Transverse colon (tissue), 4 donors: ENCODE data around the gene STK17B. TPM values are rescaled to one million over a fixed set of nuclear protein-coding genes. Genes with fewer than 3 reads are reported as not detected.

Experiments
- DNase-seq: peaks from one replicate; pipeline ENCODE4 v3.0.0-alpha.2; 2019
- H3K27ac ChIP-seq, 4 donors: fragments of 200-600 bp; sonication (generic); 2 replicates each; pipeline ENCODE4 v1.5.1; 2016 to 2018; ENCODE audit warnings: inconsistent platforms in 4 of 4
- H3K27me3 ChIP-seq: fragments of 200-600 bp; sonication (generic); 2 replicates; pipeline ENCODE4 v1.5.1; 2017; ENCODE audit warnings: inconsistent platforms
- H3K36me3 ChIP-seq, 4 donors: fragments of 200-600 bp; sonication (generic); 2 replicates each; pipeline ENCODE4 v1.5.1; 2017 to 2019; ENCODE audit warnings: inconsistent platforms in 4 of 4
- H3K4me1 ChIP-seq, 4 donors: fragments of 200-600 bp; sonication (generic); 2 replicates each; pipeline ENCODE4 v1.5.1; 2017 to 2020; ENCODE audit warnings: inconsistent platforms in 4 of 4
- H3K4me3 ChIP-seq, 4 donors: fragments of 200-600 bp; sonication (generic); 1 replicate in 1 of 4; 2 replicates in 3 of 4; pipeline versions ENCODE4 v1.5.1 to v1.6.1; 2017 to 2019; ENCODE audit warnings: inconsistent platforms in 4 of 4
- H3K9me3 ChIP-seq, 2 donors: fragments of 200-600 bp; sonication (generic); 2 replicates each; pipeline ENCODE4 v1.5.1; 2017 to 2019; ENCODE audit warnings: inconsistent platforms in 2 of 2
- CTCF ChIP-seq, 5 experiments: fragments of 200-600 bp in 3 of 5; fragments of 450-650 bp in 2 of 5; sonication (generic) in 3 of 5; IDR thresholded peaks; 1 replicate in 2 of 5; 2 replicates in 3 of 5; pipeline ENCODE4 v1.5.1; 2016 to 2017; ENCODE audit warnings: antibody characterized with exemption in 5 of 5, inconsistent platforms in 3 of 5, mild to moderate bottlenecking in 2 of 5, moderate library complexity in 1 of 5
- EP300 ChIP-seq: sonication (generic); formaldehyde crosslinking; IDR thresholded peaks from one replicate; pipeline ENCODE4 v1.6.1; 2017; ENCODE audit warnings: antibody characterized with exemption, low read depth
- POLR2A ChIP-seq: fragments of 450-650 bp; IDR thresholded peaks from one replicate; pipeline ENCODE4 v1.6.1; 2016; ENCODE audit warnings: antibody characterized with exemption, mild to moderate bottlenecking, moderate library complexity
- POLR2AphosphoS5 ChIP-seq, 3 donors: sonication (generic); formaldehyde crosslinking; IDR thresholded peaks; one replicate each; pipeline ENCODE4 v1.6.1; 2016; ENCODE audit warnings: antibody characterized with exemption in 3 of 3
- WGBS, 2 donors: methylation state at CpG; one replicate each; pipeline ENCODE4 v1.1.5; 2018; ENCODE audit warnings: low coverage in 1 of 2; 5-methylcytosine and 5-hydroxymethylcytosine counted together
- in situ Hi-C, 4 donors: fragments of 200-750 bp; cut with MboI; loops; one replicate each; pipeline versions ENCODE4 v1.15.0 to v1.15.1; 2017; ENCODE audit warnings: low sequenced_read_pairs in 3 of 4, low pct_ligation_motif_present in 1 of 4, low pct_unique_long_range_greater_than_20kb in 1 of 4
- intact Hi-C: fragments of 100-400 bp; cut with DNase I; formaldehyde crosslinking; loops from one replicate; pipeline ENCODE4 v1.15.1; 2023; ENCODE audit warnings: low total_unique reads
- total RNA-seq, 4 donors: library from RNA; depleted of rRNA; stranded (reverse); fragments of >200 nt; gene quantifications; one replicate each; pipeline ENCODE4 v1.1.0, GENCODE V29; 2016

Gene STK17B
- total RNA-seq, 4 donors from 2014 or later, result 16.7 to 80.3 (median 67.3) TPM

- in situ Hi-C loops (no loop called here), intact Hi-C loops (no loop called here)
- no peak for TF ChIP-seq CTCF (IDR thresholded peaks at IDR 0.05)
- TF ChIP-seq POLR2AphosphoS5 (IDR thresholded peaks at IDR 0.05), result no peak
- no peak for TF ChIP-seq EP300
- no peak for TF ChIP-seq POLR2A
- no peak for DNase-seq
- Histone ChIP-seq H3K4me1 (no peaks in the 10 kb centered on the region), H3K9me3 (no peaks in the 10 kb centered on the region), H3K27me3 (no peaks in the 10 kb centered on the region), H3K27ac (no peak overlapping the region), H3K36me3 (no peaks in the 10 kb centered on the region), H3K4me3 (no peak overlapping the region)
- 73 to 90% methylated on average over 4 of the region's 4 CpGs for WGBS, 2 donors
Observed at GRCh38 chr2:196217116-196217515, 45.7 kb upstream of the STK17B start.

DNA sequence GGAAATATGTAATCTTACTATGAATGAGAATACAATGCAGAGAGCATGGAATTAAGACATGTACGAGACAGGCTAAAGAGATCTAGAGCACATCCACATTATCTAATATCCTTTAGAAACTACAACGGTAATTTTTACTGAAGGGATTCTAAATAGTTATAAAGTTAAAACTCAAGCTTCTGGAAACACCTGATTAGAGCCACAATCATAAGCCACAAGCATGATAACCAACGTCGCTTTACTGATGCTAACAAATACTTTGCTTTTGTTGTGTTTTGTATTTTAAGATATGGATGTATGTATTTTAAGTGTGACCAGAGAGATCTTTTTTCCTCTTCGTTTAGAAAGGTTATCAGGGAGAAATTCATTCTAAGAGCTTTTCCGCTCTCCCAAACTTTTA is 44.0 kb upstream of the STK17B start:
- H3K4me1 ChIP-seq, result no peaks in the 10 kb centered on the region
- H3K27me3 ChIP-seq, result no peaks in the 10 kb centered on the region
- H3K36me3 ChIP-seq, result no peaks in the 10 kb centered on the region
- intact Hi-C loops (no loop called here), in situ Hi-C loops (no loop called here)
- H3K4me3 ChIP-seq, result no peak overlapping the region
- H3K9me3 ChIP-seq, result no peaks in the 10 kb centered on the region
- no peak for TF ChIP-seq CTCF (IDR thresholded peaks at IDR 0.05)
- H3K27ac ChIP-seq, result no peak overlapping the region
- WGBS, 2 donors, result 89 to 91% methylated on average over 6 of the region's 6 CpGs
- DNase-seq, result no peak

DNA sequence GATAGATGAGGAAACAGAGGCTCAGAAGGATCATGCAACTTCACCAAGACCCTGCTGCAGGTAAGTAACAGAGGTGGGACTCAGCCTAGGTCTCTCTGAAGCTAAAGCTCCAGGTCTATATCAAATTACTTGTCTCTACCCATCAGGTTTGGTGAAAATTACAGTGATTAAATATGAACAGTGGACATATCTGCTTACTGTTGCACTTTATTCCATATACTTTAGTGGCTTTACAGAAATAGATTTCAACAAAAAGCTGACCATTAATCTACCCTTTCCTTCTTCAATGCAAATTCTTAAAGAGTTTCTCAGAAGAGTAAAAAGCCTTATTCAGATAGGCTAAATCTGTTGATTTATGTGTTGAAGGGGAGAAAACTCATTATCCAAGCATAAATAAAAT is 42.8 kb upstream of the STK17B start:
- no peaks in the 10 kb centered on the region for H3K9me3 ChIP-seq
- H3K4me1 ChIP-seq, result no peaks in the 10 kb centered on the region
- H3K27ac ChIP-seq, result no peak overlapping the region
- H3K27me3 ChIP-seq, result no peaks in the 10 kb centered on the region
- TF ChIP-seq EP300 (no peak), CTCF (IDR thresholded peaks at IDR 0.05) (no peak), POLR2AphosphoS5 (IDR thresholded peaks at IDR 0.05) (no peak), POLR2A (no peak)
- no peak overlapping the region for H3K4me3 ChIP-seq
- no peak for DNase-seq
- no peaks in the 10 kb centered on the region for H3K36me3 ChIP-seq
- intact Hi-C loops (no loop called here), in situ Hi-C loops (no loop called here)

- TF ChIP-seq POLR2A, result no peak
- TF ChIP-seq EP300, result no peak
- no peak for TF ChIP-seq CTCF (IDR thresholded peaks at IDR 0.05)
- no peak for TF ChIP-seq POLR2AphosphoS5 (IDR thresholded peaks at IDR 0.05)
- Histone ChIP-seq H3K4me3 (no peak overlapping the region), H3K36me3 (no peaks in the 10 kb centered on the region), H3K9me3 (no peaks in the 10 kb centered on the region), H3K27me3 (no peaks in the 10 kb centered on the region), H3K4me1 (no peaks in the 10 kb centered on the region), H3K27ac (no peak overlapping the region)
- WGBS, 2 donors, result 82 to 100% methylated on average over 1 to 3 of the region's 3 CpGs
- intact Hi-C loops (no loop called here), in situ Hi-C loops (no loop called here)
- DNase-seq, result no peak
Observed at GRCh38 chr2:196213252-196213980, 42.0 kb upstream of the STK17B start.
